ENCODE data around the gene CIP2A.
"Not testable (repeated sequence)": the region's sequence is repeated elsewhere in the genome, so short reads cannot be mapped to it uniquely, and the experiment has no call there.

The CIP2A gene

GRCh38 chr3:108589081-108589997 lies at the start of gene CIP2A, which contains the start of gene DZIP3:
CIP2A (minus strand) TSS chr3:108589438; CDS start chr3:108589375, 63 bp downstream.
DZIP3 (plus strand) TSS chr3:108589722; CDS start chr3:108605407, 15,685 bp downstream.
- DNase-seq (ENCODE audit: low read depth in 2 of 2) = peak; percentile 62 to 69

- no peak for DNase-seq (ENCODE audit: low read depth in 2 of 2)
Observed at GRCh38 chr3:108629974-108630373, 40.7 kb upstream of the CIP2A start.

GRCh38 chr3:108623504-108623903 lies 34.3 kb upstream of the CIP2A start:
- no peak for DNase-seq (ENCODE audit: low read depth in 2 of 2)

- DNase-seq (ENCODE audit: low read depth in 2 of 2) = no peak
Observed at GRCh38 chr3:108620250-108620649, 31.0 kb upstream of the CIP2A start.

GRCh38 chr3:108616090-108616489 lies 26.9 kb upstream of the CIP2A start:
- not testable (repeated sequence) for DNase-seq (ENCODE audit: low read depth in 2 of 2)

- no peak for DNase-seq (ENCODE audit: low read depth in 2 of 2)
Observed at GRCh38 chr3:108610651-108611050, 21.4 kb upstream of the CIP2A start.

- DNase-seq (ENCODE audit: low read depth in 2 of 2) = no peak
Observed at GRCh38 chr3:108608750-108609149, 19.5 kb upstream of the CIP2A start.

- no peak for DNase-seq (ENCODE audit: low read depth in 2 of 2)
Observed at GRCh38 chr3:108605491-108605890, 16.3 kb upstream of the CIP2A start.

GRCh38 chr3:108605028-108605427 lies 15.8 kb upstream of the CIP2A start:
- no peak for DNase-seq (ENCODE audit: low read depth in 2 of 2)

- DNase-seq (ENCODE audit: low read depth in 2 of 2) = no peak
Observed at GRCh38 chr3:108603691-108604090, 14.5 kb upstream of the CIP2A start.

GRCh38 chr3:108602935-108603294 lies 13.7 kb upstream of the CIP2A start:
- no peak for DNase-seq (ENCODE audit: low read depth in 2 of 2)

GRCh38 chr3:108602249-108602934 lies 13.2 kb upstream of the CIP2A start:
- peak in 1 of 2 donors; percentile 21 for DNase-seq (ENCODE audit: low read depth in 2 of 2)

- DNase-seq (ENCODE audit: low read depth in 2 of 2) = no peak
Observed at GRCh38 chr3:108599677-108600409, 10.6 kb upstream of the CIP2A start.

- DNase-seq (ENCODE audit: low read depth in 2 of 2) = no peak
Observed at GRCh38 chr3:108598375-108598774, 9.1 kb upstream of the CIP2A start.

GRCh38 chr3:108595321-108595720 lies 6.1 kb upstream of the CIP2A start:
- no peak for DNase-seq (ENCODE audit: low read depth in 2 of 2)

GRCh38 chr3:108590460-108590859 lies 1.2 kb upstream of the CIP2A start:
- no peak for DNase-seq (ENCODE audit: low read depth in 2 of 2)

- DNase-seq (ENCODE audit: low read depth in 2 of 2) = no peak
Observed at GRCh38 chr3:108589998-108590323, 723 bp upstream of the CIP2A start.

- DNase-seq (ENCODE audit: low read depth in 2 of 2) = no peak
Observed at GRCh38 chr3:108588601-108589000, 637 bp downstream of the CIP2A start.

GRCh38 chr3:108578064-108578463 lies 11.2 kb downstream of the CIP2A start:
- DNase-seq (ENCODE audit: low read depth in 2 of 2) = no peak

- no peak for DNase-seq (ENCODE audit: low read depth in 2 of 2)
Observed at GRCh38 chr3:108569336-108569735, 19.9 kb downstream of the CIP2A start.

GRCh38 chr3:108566599-108566998 lies 22.6 kb downstream of the CIP2A start:
- no peak for DNase-seq (ENCODE audit: low read depth in 2 of 2)

GRCh38 chr3:108565506-108565905 lies 23.7 kb downstream of the CIP2A start:
- DNase-seq (ENCODE audit: low read depth in 2 of 2) = no peak

All from activated CD8-positive, alpha-beta memory T cell treated with anti-CD3 and anti-CD28 coated beads for 4 hours (primary cell).